Measurements from ENCODE around the gene RIPK4.

DNA sequence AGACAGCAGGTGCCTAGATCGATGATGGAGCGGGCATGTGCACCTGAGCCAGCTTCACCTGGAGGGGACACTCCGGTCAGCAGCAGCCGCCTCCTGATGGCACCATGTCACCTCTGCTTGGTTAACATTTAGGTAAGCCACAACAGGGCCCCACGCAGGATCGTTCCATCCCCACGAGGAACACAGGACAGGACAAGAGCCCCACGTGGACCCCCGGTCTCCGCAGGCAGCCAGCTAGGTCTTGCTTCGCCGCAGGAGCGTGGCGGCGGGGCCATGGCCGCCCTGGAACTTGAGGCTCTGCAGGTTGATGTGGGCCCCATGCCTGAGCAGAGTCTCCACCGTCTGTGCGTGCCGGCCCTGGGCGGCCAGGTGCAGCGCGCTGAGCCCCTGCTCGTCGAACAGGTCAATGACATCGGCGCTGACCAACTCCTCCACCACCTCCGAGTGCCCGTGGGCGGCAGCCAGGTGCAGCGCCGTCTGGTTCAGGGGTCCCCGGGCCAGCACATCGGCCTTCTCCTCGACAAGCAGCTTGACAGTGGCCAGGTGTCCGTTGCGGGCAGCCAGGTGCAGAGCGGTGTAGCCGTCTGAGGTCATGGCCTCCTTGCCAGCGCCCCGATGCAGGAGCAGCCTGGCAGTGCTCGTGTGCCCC lies 26.1 kb downstream of the RIPK4 start:
- TF ChIP-seq, protein P1, sequence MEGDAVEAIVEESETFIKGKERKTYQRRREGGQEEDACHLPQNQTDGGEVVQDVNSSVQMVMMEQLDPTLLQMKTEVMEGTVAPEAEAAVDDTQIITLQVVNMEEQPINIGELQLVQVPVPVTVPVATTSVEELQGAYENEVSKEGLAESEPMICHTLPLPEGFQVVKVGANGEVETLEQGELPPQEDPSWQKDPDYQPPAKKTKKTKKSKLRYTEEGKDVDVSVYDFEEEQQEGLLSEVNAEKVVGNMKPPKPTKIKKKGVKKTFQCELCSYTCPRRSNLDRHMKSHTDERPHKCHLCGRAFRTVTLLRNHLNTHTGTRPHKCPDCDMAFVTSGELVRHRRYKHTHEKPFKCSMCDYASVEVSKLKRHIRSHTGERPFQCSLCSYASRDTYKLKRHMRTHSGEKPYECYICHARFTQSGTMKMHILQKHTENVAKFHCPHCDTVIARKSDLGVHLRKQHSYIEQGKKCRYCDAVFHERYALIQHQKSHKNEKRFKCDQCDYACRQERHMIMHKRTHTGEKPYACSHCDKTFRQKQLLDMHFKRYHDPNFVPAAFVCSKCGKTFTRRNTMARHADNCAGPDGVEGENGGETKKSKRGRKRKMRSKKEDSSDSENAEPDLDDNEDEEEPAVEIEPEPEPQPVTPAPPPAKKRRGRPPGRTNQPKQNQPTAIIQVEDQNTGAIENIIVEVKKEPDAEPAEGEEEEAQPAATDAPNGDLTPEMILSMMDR (IDR thresholded peaks at IDR 0.05; ENCODE audit: poor library complexity, severe bottlenecking) = no peak
- no peak for TF ChIP-seq POLR2AphosphoS5 (IDR thresholded peaks at IDR 0.05)
